Measurements from ENCODE around the gene MYH13. TPM values are rescaled to one million over a fixed set of nuclear protein-coding genes. Genes with fewer than 3 reads are reported as not detected.

The MYH13 gene
- total RNA-seq, 1 experiment from 2014 or later: not detected

GRCh38 chr17:10318535-10318934 lies 54.3 kb downstream of the MYH13 start:
- Histone ChIP-seq H3F3A (ENCODE audit: insufficient read depth, low read depth) (no peaks in the 10 kb centered on the region), H3K9me2 (ENCODE audit: insufficient read depth) (no peaks in the 10 kb centered on the region), H3K4me3 (no peak overlapping the region), H3K27me3 (ENCODE audit: insufficient read depth, low read depth) (peaks cover 10% of the 10 kb centered on the region), H3K79me2 (ENCODE audit: low read depth) (no peaks in the 10 kb centered on the region), H2AFZ (no peak overlapping the region), H4K20me1 (ENCODE audit: insufficient read depth) (no peaks in the 10 kb centered on the region), H3K4me2 (no peak overlapping the region), H3K9me3 (ENCODE audit: insufficient read depth, low read depth) (no peaks in the 10 kb centered on the region), H3K36me3 (ENCODE audit: low read depth) (no peaks in the 10 kb centered on the region), H3K4me1 (replicated peaks; ENCODE audit: insufficient read depth) (no peaks in the 10 kb centered on the region), H3K27ac (no peak overlapping the region)
- no peak for DNase-seq
- ChIA-PET POLR2A (ENCODE audit: unreplicated experiment) (no interaction called here), CTCF (no interaction called here)
- no peak for TF ChIP-seq CTCF (conservative IDR thresholded peaks at IDR 0.05)
- no peak for TF ChIP-seq EZH2 (IDR thresholded peaks at IDR 0.05; ENCODE audit: low read depth)
- intact Hi-C loops (cut with micrococcal nuclease; ENCODE audit: unreplicated experiment): no loop called here
- no TSS peak for BruUV-seq (replicated peaks)

- CTCF ChIA-PET: no interaction called here
Observed at GRCh38 chr17:10317543-10317834, 55.3 kb downstream of the MYH13 start.

DNA sequence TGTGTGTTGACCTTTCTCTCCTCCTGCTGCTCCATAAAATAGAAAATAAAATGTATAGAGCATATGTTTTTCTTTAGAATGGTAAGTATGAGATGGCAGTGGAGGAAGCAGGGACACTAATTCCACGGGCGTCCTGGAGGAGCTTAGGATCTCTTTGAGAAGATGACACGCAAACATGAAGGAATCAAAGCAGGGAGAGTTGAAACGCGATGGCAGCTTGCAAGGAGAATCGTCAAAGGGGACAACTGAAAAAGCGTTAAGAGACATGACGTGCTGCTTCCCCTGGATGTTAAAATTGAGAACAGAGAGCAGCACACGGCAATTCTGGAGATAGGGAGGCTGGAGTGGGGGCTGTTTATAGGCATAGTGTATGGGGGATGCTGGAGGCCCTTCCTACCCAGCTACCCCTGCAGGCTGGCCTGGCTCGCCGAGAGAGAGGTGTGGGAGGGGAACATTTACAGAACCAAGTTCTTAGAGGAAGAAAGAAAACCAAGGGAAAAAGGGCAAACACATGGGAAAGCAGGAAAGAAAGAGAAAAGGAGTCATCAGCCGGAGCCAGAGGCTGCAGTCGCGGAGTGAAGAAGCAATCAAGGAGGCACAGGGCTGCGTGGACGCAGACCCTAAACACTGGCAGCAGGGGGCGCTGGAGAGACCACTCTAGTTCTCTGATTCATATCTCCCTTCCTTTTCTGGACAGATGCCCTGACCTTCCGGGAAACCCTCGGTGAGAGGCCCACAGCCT lies 55.8 kb downstream of the MYH13 start:
- no peak overlapping the region for H3K4me3 ChIP-seq
- no peak for TF ChIP-seq EZH2 (IDR thresholded peaks at IDR 0.05; ENCODE audit: low read depth)
- TF ChIP-seq CTCF (conservative IDR thresholded peaks at IDR 0.05): peak; percentile 41
- H3K4me1 ChIP-seq (replicated peaks; ENCODE audit: insufficient read depth): no peaks in the 10 kb centered on the region
- H3K9me2 ChIP-seq (ENCODE audit: insufficient read depth): no peaks in the 10 kb centered on the region
- H3K27me3 ChIP-seq (ENCODE audit: insufficient read depth, low read depth): peaks cover 5% of the 10 kb centered on the region; the same call in 1 of the 2 replicates
- ChIA-PET CTCF (no interaction called here), POLR2A (ENCODE audit: unreplicated experiment) (no interaction called here)
- no peaks in the 10 kb centered on the region for H4K20me1 ChIP-seq (ENCODE audit: insufficient read depth)
- H2AFZ ChIP-seq: no peak overlapping the region
- H3K79me2 ChIP-seq (ENCODE audit: low read depth): no peaks in the 10 kb centered on the region
- H3K27ac ChIP-seq: no peak overlapping the region
- H3K36me3 ChIP-seq (ENCODE audit: low read depth): no peaks in the 10 kb centered on the region
- H3F3A ChIP-seq (ENCODE audit: insufficient read depth, low read depth): no peaks in the 10 kb centered on the region
- DNase-seq: no peak
- intact Hi-C loops (cut with micrococcal nuclease; ENCODE audit: unreplicated experiment): no loop called here
- no peaks in the 10 kb centered on the region for H3K9me3 ChIP-seq (ENCODE audit: insufficient read depth, low read depth)
- no TSS peak for BruUV-seq (replicated peaks)
- H3K4me2 ChIP-seq: no peak overlapping the region

More at GRCh38 chr17:10317543-10317834, 55.3 kb downstream of the MYH13 start:
- H3K79me2 ChIP-seq (ENCODE audit: low read depth): no peaks in the 10 kb centered on the region
- H3K27me3 ChIP-seq (ENCODE audit: insufficient read depth, low read depth): peaks cover 5% of the 10 kb centered on the region; the same call in 1 of the 2 replicates
- H3K9me2 ChIP-seq (ENCODE audit: insufficient read depth): no peaks in the 10 kb centered on the region
- H3K4me1 ChIP-seq (replicated peaks; ENCODE audit: insufficient read depth): no peaks in the 10 kb centered on the region
- no peaks in the 10 kb centered on the region for H3K9me3 ChIP-seq (ENCODE audit: insufficient read depth, low read depth)
- no TSS peak for BruUV-seq (replicated peaks)
- TF ChIP-seq EZH2 (IDR thresholded peaks at IDR 0.05; ENCODE audit: low read depth): no peak
- no peak for TF ChIP-seq CTCF (conservative IDR thresholded peaks at IDR 0.05)
- intact Hi-C loops (cut with micrococcal nuclease; ENCODE audit: unreplicated experiment): no loop called here
- no peak overlapping the region for H2AFZ ChIP-seq
- H3K36me3 ChIP-seq (ENCODE audit: low read depth): no peaks in the 10 kb centered on the region
- no peak for DNase-seq
- no peak overlapping the region for H3K4me3 ChIP-seq
- no peak overlapping the region for H3K4me2 ChIP-seq
- no peaks in the 10 kb centered on the region for H3F3A ChIP-seq (ENCODE audit: insufficient read depth, low read depth)
- H3K27ac ChIP-seq: no peak overlapping the region
- H4K20me1 ChIP-seq (ENCODE audit: insufficient read depth): no peaks in the 10 kb centered on the region
- POLR2A ChIA-PET (ENCODE audit: unreplicated experiment): no interaction called here
